HUES6 (cell line): ENCODE data around the gene PROCA1.
"Not testable (repeated sequence)": the region's sequence is repeated elsewhere in the genome, so short reads cannot be mapped to it uniquely, and the experiment has no call there.

Experiments used
- H3K27ac ChIP-seq: 2 replicates; pipeline ENCODE4 v1.7.0; 2013; ENCODE audit warnings: low read depth, mild to moderate bottlenecking, low read length, inconsistent platforms
- H3K27me3 ChIP-seq: 2 replicates; pipeline ENCODE4 v1.6.1; 2013; ENCODE audit warnings: low read length; ENCODE audit not compliant: control insufficient read depth, insufficient read depth
- H3K36me3 ChIP-seq: 2 replicates; pipeline ENCODE4 v1.6.1; 2013; ENCODE audit warnings: low read length; ENCODE audit not compliant: control insufficient read depth, insufficient read depth
- H3K4me1 ChIP-seq: 2 replicates; pipeline ENCODE4 v1.6.1; 2013; ENCODE audit warnings: low read length; ENCODE audit not compliant: control insufficient read depth, insufficient read depth
- H3K4me3 ChIP-seq: 2 replicates; pipeline ENCODE4 v1.5.1; 2013; ENCODE audit warnings: low read depth, low read length
- H3K9ac ChIP-seq: one replicate; pipeline ENCODE4 v1.6.1; 2013; ENCODE audit warnings: mild to moderate bottlenecking, low read length
- H3K9me3 ChIP-seq: 2 replicates; pipeline ENCODE4 v1.6.1; 2013; ENCODE audit warnings: low read depth, low read length; ENCODE audit not compliant: control insufficient read depth, insufficient read depth

The PROCA1 gene

DNA sequence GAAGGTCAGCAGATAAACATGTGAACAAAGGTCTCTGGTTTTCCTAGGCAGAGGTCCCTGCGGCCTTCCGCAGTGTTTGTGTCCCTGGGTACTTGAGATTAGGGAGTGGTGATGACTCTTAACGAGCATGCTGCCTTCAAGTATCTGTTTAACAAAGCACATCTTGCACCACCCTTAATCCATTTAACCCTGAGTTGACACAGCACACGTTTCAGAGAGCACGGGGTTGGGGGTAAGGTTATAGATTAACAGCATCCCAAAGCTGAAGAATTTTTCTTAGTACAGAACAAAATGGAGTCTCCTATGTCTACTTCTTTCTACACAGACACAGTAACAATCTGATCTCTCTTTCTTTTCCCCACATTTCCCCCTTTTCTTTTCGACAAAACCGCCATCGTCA lies 53.3 kb downstream of the PROCA1 start:
- Histone ChIP-seq H3K36me3 (peaks cover 45% of the 10 kb centered on the region), H3K9me3 (peaks cover 29% of the 10 kb centered on the region)
- H3K27ac ChIP-seq, H3K4me1 ChIP-seq, H3K27me3 ChIP-seq, H3K4me3 ChIP-seq, H3K9ac ChIP-seq: not testable (repeated sequence)

DNA sequence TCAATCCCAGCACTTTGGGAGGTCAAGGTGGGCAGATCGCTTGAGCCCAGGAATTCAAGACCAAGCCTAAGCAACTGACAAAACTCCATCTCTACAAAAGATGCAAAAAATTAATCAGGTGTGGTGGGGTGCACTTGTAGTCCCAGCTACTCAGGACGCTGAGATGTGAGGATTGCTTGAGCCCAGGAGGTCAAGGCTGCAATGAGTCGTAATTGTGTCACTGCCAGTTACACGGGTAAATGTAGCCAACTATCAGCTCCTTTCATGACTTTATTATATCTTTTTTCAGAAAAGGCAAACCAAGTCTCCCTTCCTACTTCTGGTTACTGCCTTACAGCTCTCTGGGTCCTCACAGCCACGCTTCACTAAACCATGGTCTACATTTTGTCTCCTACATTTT lies 53.9 kb downstream of the PROCA1 start:
- H3K9me3 ChIP-seq: peaks cover 29% of the 10 kb centered on the region
- H3K36me3 ChIP-seq: peaks cover 50% of the 10 kb centered on the region
- no peak overlapping the region; the same call in 1 of the 2 replicates for H3K4me3 ChIP-seq
- H3K9ac ChIP-seq: no peak overlapping the region
- H3K27me3 ChIP-seq: no peaks in the 10 kb centered on the region
- H3K27ac ChIP-seq: no peak overlapping the region
- peaks cover 1% of the 10 kb centered on the region; the same call in 1 of the 2 replicates for H3K4me1 ChIP-seq

DNA sequence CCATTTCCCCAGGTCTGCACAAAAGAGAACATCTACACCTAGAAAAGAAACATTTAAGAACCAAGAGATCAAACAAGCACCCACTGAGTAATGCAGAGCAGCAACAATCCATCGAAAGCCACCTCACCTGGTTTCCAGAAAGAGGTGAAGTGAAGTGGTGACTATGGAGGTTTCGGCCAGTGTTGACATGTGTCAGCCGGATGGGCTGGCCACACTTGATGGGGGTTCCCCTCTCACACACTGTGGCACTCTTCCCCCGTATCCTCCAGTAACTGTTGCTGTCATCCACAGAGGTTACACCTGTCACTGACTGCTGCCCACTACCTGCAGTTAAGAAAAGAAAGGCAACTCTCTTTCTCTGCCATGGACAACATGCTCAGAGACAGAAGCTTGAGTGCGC lies 56.5 kb downstream of the PROCA1 start:
- Histone ChIP-seq H3K9ac (no peak overlapping the region), H3K4me3 (no peak overlapping the region), H3K36me3 (peaks cover 58% of the 10 kb centered on the region)

More for the DNA sequence above, 56.5 kb downstream of the PROCA1 start:
- Histone ChIP-seq H3K9me3 (peaks cover 23% of the 10 kb centered on the region), H3K4me1 (no peaks in the 10 kb centered on the region), H3K27me3 (no peaks in the 10 kb centered on the region), H3K27ac (no peak overlapping the region)
